ENCODE measurements around the gene SYCP3.

GRCh38 chr12:101706403-101706802, 32.9 kb downstream of the SYCP3 start:
- no peak for TF ChIP-seq CTCF (conservative IDR thresholded peaks at IDR 0.05 in 1 of 2, IDR thresholded peaks at IDR 0.05 in 1 of 2; ENCODE audit: low read depth in 1 of 2, low read length in 2 of 2)
- no peak for TF ChIP-seq EZH2 (IDR thresholded peaks at IDR 0.05; ENCODE audit: low read length, missing control alignments)
